PC-9 (cell line): Measurements from ENCODE around the gene PGC. TPM values are rescaled to one million over a fixed set of nuclear protein-coding genes. Genes with fewer than 3 reads are reported as not detected.

Source experiments
- BruUV-seq: library from RNA; stranded (reverse); fragments of 400-500 nt; replicated peaks from 2 replicates; lab custom pipeline; 2021; lab: Mats Ljungman, UMichigan
- CTCF ChIA-PET: fragments of 300-600 bp; sonication (Branson Sonifier 250); formaldehyde crosslinking; loops from one replicate; lab custom pipeline; 2022; ENCODE audit warnings: antibody characterized with exemption; lab: Charles Lee
- POLR2A ChIA-PET: fragments of 300-600 bp; sonication (Branson Sonifier 250); formaldehyde crosslinking; loops from one replicate; lab custom pipeline; 2022; ENCODE audit warnings: antibody characterized with exemption; ENCODE audit not compliant: unreplicated experiment; lab: Charles Lee
- DNase-seq, 2 experiments: peaks; one replicate each; pipeline versions ENCODE4 v3.0.0 to v3.0.0-alpha.2; 2015 to 2022; ENCODE audit warnings: mixed read lengths in 1 of 2
- H2AFZ ChIP-seq: fragments of 200-600 bp; sonication (generic); 2 replicates; pipeline ENCODE4 v1.8.1; 2017; ENCODE audit warnings: antibody characterized with exemption
- H3F3A ChIP-seq: fragments of 200-600 bp; sonication (generic); 2 replicates; pipeline ENCODE4 v1.8.1; 2017; ENCODE audit warnings: antibody characterized with exemption, mild to moderate bottlenecking, low read depth; ENCODE audit not compliant: insufficient read depth
- H3K27ac ChIP-seq: fragments of 200-600 bp; sonication (generic); 2 replicates; pipeline ENCODE4 v1.6.1; 2016; ENCODE audit warnings: mixed run types
- H3K27me3 ChIP-seq: fragments of 200-600 bp; sonication (generic); 2 replicates; pipeline ENCODE4 v1.6.1; 2016; ENCODE audit warnings: low read depth, mixed run types; ENCODE audit not compliant: insufficient read depth
- H3K36me3 ChIP-seq: fragments of 200-600 bp; sonication (generic); 2 replicates; pipeline ENCODE4 v1.6.1; 2016; ENCODE audit warnings: low read depth, mixed run types
- H3K4me1 ChIP-seq: fragments of 200-600 bp; sonication (generic); replicated peaks from 2 replicates; pipeline ENCODE4 v1.6.1; 2016; ENCODE audit warnings: mixed run types; ENCODE audit not compliant: insufficient read depth
- H3K4me2 ChIP-seq: fragments of 200-600 bp; sonication (generic); 2 replicates; pipeline ENCODE4 v1.6.1; 2017; ENCODE audit warnings: mixed run types
- H3K4me3 ChIP-seq: fragments of 200-600 bp; sonication (generic); 2 replicates; pipeline ENCODE4 v1.6.1; 2016; ENCODE audit warnings: mixed run types
- H3K79me2 ChIP-seq: fragments of 200-600 bp; sonication (generic); 2 replicates; pipeline ENCODE4 v1.6.1; 2017; ENCODE audit warnings: low read depth, mixed run types
- H3K9me2 ChIP-seq: fragments of 200-600 bp; sonication (generic); 2 replicates; pipeline ENCODE4 v1.8.1; 2017; ENCODE audit warnings: mild to moderate bottlenecking; ENCODE audit not compliant: insufficient read depth
- H3K9me3 ChIP-seq: fragments of 200-600 bp; sonication (generic); 2 replicates; pipeline ENCODE4 v1.8.1; 2016; ENCODE audit warnings: low read depth; ENCODE audit not compliant: insufficient read depth
- H4K20me1 ChIP-seq: fragments of 200-600 bp; sonication (generic); 2 replicates; pipeline ENCODE4 v1.8.1; 2017; ENCODE audit not compliant: insufficient read depth
- CTCF ChIP-seq: fragments of 200-600 bp; sonication (generic); conservative IDR thresholded peaks from 2 replicates; pipeline ENCODE4 v1.6.1; 2017; ENCODE audit warnings: mixed run types, antibody characterized with exemption, mild to moderate bottlenecking, moderate library complexity
- EZH2 ChIP-seq: fragments of 200-600 bp; sonication (generic); IDR thresholded peaks from 2 replicates; pipeline ENCODE4 v1.8.0; 2017; ENCODE audit warnings: antibody characterized with exemption, low read depth
- intact Hi-C: fragments of 100-400 bp; cut with micrococcal nuclease; formaldehyde crosslinking; loops from one replicate; pipeline ENCODE4 v1.10.0; 2022; ENCODE audit not compliant: unreplicated experiment
- total RNA-seq: library from RNA; stranded (reverse); gene quantifications from 2 replicates; pipeline ENCODE4 v1.2.3, GENCODE V29; 2021

The PGC gene
- total RNA-seq, 1 experiment from 2014 or later = not detected

GRCh38 chr6:41718828-41719227, 28.4 kb downstream of the PGC start:
- peaks cover 15% of the 10 kb centered on the region for H3F3A ChIP-seq
- ChIA-PET POLR2A (no interaction called here), CTCF (no interaction called here)
- H3K9me2 ChIP-seq = no peaks in the 10 kb centered on the region
- DNase-seq = no peak
- no peak overlapping the region for H3K4me3 ChIP-seq
- no peaks in the 10 kb centered on the region for H3K27me3 ChIP-seq
- no peaks in the 10 kb centered on the region for H4K20me1 ChIP-seq
- TF ChIP-seq CTCF = no peak
- TF ChIP-seq EZH2 = no peak
- intact Hi-C loops = no loop called here
- no peak overlapping the region for H3K27ac ChIP-seq
- H3K36me3 ChIP-seq = no peaks in the 10 kb centered on the region
- no TSS peak for BruUV-seq
- H3K4me1 ChIP-seq = peaks cover 24% of the 10 kb centered on the region
- no peak overlapping the region for H3K4me2 ChIP-seq
- no peak overlapping the region for H2AFZ ChIP-seq
- no peaks in the 10 kb centered on the region for H3K79me2 ChIP-seq
- no peaks in the 10 kb centered on the region for H3K9me3 ChIP-seq

- BruUV-seq = no TSS peak
- H3K9me2 ChIP-seq = no peaks in the 10 kb centered on the region
- no peak overlapping the region for H3K4me2 ChIP-seq
- H3K9me3 ChIP-seq = no peaks in the 10 kb centered on the region
- H2AFZ ChIP-seq = no peak overlapping the region
- intact Hi-C loops = no loop called here
- CTCF ChIA-PET = no interaction called here
- H4K20me1 ChIP-seq = no peaks in the 10 kb centered on the region
- no peaks in the 10 kb centered on the region for H3K27me3 ChIP-seq
- TF ChIP-seq EZH2 (no peak), CTCF (no peak)
- H3K27ac ChIP-seq = no peak overlapping the region
- no peaks in the 10 kb centered on the region for H3K79me2 ChIP-seq
- no peak for DNase-seq
- no peak overlapping the region for H3K4me3 ChIP-seq
- peaks cover 26% of the 10 kb centered on the region for H3K4me1 ChIP-seq
- POLR2A ChIA-PET = interaction anchor here (0.6 kb wide), 1 partner anchor 16 kb away, joined by 3 read pairs; no protein-coding TSS in a partner anchor
- peaks cover 22% of the 10 kb centered on the region for H3F3A ChIP-seq
- no peaks in the 10 kb centered on the region for H3K36me3 ChIP-seq
Observed at GRCh38 chr6:41717392-41717736, 29.8 kb downstream of the PGC start.

GRCh38 chr6:41716516-41717391, 30.4 kb downstream of the PGC start:
- ChIA-PET POLR2A (interaction anchor here (0.6 kb wide), 1 partner anchor 17 kb away, joined by 3 read pairs; no protein-coding TSS in a partner anchor), CTCF (interaction anchor here (0.7 kb wide), 1 partner anchor 843 kb away, joined by 4 read pairs; no protein-coding TSS in a partner anchor)
- intact Hi-C loops = no loop called here
- H3K4me1 ChIP-seq = peaks cover 32% of the 10 kb centered on the region
- H3K27ac ChIP-seq = no peak overlapping the region
- no peaks in the 10 kb centered on the region for H3K36me3 ChIP-seq
- no TSS peak for BruUV-seq
- DNase-seq = no peak
- H3K9me3 ChIP-seq = no peaks in the 10 kb centered on the region
- peaks cover 28% of the 10 kb centered on the region for H3F3A ChIP-seq
- no peaks in the 10 kb centered on the region for H3K9me2 ChIP-seq
- H4K20me1 ChIP-seq = no peaks in the 10 kb centered on the region
- H2AFZ ChIP-seq = no peak overlapping the region
- H3K79me2 ChIP-seq = no peaks in the 10 kb centered on the region
- no peak overlapping the region for H3K4me2 ChIP-seq
- no peak for TF ChIP-seq EZH2
- TF ChIP-seq CTCF = no peak
- H3K4me3 ChIP-seq = no peak overlapping the region
- no peaks in the 10 kb centered on the region for H3K27me3 ChIP-seq
